Umbilical cord (tissue), 2 donors: Measurements from ENCODE around the gene HHAT. TPM values are rescaled to one million over a fixed set of nuclear protein-coding genes. Genes with fewer than 3 reads are reported as not detected.
"Not testable (repeated sequence)": the region's sequence is repeated elsewhere in the genome, so short reads cannot be mapped to it uniquely, and the experiment has no call there.

Experiments used
- DNase-seq: peaks from one replicate; pipeline ENCODE4 v3.0.0-alpha.2; 2015; ENCODE audit warnings: low spot score
- total RNA-seq: library from RNA; depleted of rRNA; stranded (reverse); fragments of >200 nt; gene quantifications from one replicate; pipeline ENCODE4 v1.2.3, GENCODE V29; 2014; ENCODE audit warnings: low replicate concordance; ENCODE audit not compliant: insufficient read depth

The HHAT gene
- total RNA-seq, 1 donor from 2014 or later = 6.3 TPM

GRCh38 chr1:210313921-210314320 lies 14.8 kb upstream of the HHAT start:
- no peak for DNase-seq

DNA sequence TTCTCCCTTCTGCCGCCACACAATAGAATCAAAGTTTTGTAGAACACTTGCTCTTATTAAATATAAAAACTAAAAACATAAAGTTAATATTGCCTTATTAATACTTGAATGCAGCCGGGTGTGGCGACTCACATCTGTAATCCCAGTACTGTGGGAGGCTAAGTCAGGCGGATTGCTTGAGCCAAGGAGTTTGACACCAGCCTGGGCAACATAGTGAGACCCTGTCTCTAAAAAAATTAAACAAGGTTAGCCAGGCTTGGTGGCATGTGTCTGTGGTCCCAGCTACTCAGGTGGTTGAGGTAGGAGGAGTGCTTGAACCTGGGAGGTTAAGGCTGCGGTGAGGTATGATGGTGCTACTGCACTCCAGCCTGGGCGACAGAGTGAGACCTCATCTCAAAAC lies 13.2 kb upstream of the HHAT start:
- no peak for DNase-seq

DNA sequence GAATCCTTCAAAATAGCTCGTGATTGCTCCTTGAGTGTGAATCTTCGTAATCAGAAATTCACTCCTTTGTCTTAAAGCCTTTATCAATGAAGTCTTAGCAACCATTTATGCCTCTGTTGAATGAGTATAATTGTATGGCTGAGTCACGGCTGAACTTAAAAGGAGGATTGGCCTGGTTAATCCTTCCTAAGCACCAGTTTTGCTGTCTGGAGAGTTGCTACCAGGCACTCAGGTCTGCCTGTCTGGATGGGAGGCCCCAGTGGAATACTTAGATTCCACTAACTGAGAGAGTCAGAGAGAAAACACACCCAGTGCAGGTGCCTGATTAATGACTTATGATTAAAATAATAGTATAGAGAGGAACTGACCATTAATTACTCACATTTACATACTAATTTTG lies 7.6 kb upstream of the HHAT start:
- no peak for DNase-seq

DNA sequence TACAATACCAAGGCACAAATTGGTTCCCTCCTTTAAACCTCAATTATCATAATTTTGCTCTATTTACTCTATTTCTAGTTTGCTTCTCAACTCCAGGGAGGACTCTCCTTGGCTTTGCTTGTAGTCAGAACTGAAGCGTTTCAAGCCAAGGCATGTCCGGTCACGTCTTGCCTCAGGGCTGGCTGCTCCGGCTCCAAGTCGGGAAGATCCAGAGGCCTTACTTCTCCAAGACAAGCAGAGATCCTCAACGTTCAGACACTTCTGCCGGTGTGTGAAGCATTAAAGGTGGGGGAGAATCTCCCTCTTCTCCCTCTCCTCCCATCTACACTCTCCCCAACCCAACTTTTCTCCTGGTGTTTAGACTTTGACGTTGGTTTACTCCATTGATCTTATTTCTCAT lies 7.2 kb upstream of the HHAT start:
- peak; percentile 56 for DNase-seq

DNA sequence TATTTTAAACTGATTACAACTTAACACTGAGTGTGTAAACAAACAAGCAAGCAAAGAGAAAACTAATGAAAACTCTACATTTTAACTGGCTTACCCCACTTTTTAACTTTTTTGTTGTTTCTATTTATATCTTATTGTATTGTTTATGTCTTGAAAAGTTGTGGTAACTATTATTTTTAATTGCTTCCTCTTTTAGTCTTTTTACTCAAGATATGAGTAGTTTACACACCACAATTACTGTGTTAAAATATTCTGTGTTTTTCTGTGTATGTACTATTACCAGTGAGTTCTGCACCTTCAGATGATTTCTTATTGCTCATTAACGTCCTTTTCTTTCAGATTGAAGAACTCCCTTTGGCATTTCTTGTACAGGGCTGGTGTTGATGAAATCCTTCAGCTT lies 4.7 kb upstream of the HHAT start:
- DNase-seq = no peak

- no peak for DNase-seq
Observed at GRCh38 chr1:210325026-210325670, 3.6 kb upstream of the HHAT start.

DNA sequence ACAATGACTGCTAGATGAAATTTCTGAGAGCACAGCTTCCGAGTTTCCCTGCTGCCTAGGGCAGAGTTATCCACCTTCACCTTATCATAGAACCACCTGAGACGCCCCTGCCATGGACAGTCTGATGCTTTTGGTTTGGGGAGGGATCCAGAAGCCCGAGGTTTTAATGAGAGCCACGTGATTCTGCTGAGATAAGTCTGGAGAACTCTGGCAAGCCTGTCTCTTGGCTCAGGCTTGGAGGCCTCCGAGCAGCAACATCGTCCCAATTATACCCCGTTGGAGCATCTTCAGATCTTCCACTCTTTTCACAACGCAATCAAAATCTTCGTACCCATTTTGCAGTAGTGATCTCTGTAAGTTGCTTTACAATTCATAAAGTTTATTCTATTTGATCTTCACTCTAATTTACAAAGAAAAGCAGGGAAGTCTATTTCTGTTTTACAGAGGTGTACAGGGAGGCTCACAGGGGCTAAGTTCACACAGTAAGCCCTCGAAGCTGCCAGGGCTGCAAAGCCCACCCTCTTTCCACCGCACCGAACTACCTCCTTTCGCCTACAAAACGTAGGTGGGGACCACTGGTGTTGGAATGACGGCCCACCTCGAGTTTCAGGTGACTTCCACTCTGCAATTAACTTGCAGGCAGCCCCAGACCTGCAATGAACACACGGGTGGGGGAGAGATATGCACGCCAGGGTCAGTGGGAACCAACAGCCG lies 513 bp upstream of the HHAT start:
- peak; percentile 59 for DNase-seq

GRCh38 chr1:210330279-210330866 lies 1.7 kb downstream of the HHAT start:
- peak; percentile 24 for DNase-seq

GRCh38 chr1:210332233-210332632 lies 3.5 kb downstream of the HHAT start:
- no peak for DNase-seq

GRCh38 chr1:210332719-210333398 lies 4.2 kb downstream of the HHAT start:
- no peak for DNase-seq

DNA sequence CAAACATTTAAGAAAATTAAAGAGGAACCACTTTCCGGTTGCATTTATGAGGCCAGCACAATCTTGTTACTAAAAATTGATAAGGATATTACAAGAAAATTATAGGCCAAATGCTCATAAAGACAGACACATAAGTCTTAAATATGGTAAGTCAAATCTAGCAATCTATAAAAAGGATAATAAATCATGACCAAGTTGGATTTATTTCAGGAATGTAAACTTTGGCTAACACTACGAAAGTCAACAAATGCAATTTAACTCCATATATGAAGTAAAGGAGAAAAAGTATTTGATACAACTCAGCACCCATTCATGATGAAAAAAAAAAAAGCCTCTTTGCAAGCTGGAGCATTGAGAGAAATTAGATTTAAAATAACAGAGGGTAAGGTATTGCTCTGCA lies 6.3 kb downstream of the HHAT start:
- DNase-seq = no peak

- DNase-seq = no peak
Observed at GRCh38 chr1:210336362-210336761, 7.7 kb downstream of the HHAT start.

DNA sequence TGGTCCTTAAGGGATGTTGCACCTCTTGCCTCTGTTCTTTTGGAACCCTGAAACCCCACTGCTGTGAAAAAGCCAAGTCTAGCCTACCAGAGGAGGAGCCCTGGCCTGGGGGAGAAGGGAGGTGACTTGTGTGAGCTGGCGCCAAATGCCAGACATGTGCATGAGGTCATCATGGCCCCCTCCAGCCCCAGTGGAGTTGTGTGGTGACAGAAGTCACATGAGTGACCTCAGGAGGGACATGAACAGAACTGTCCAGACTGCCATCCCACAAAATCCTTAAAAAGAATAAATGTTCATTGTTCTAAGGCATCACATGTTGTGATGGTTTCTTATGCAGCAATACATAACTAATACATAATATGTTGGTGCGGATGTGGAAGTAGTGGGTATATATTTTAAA lies 10.8 kb downstream of the HHAT start:
- no peak for DNase-seq

DNA sequence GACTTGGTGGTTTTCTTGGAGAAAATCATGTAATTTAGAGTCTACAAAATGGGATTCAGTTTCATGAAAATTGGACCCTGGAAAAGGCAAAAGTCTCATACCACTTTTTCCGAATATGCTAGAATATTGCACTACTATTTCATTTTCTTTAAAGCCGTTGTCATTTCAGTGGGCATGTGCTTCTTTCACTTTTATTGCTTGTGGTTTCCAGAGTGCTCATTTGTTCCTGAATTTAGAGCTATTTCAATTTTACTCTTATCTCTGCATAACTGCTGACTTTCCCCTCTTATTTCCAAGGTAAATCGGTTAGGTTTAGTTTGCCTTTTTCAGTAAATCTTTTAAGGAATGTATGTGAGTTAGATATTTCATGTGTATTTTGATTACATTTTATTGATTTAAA lies 11.6 kb downstream of the HHAT start:
- DNase-seq = no peak

DNA sequence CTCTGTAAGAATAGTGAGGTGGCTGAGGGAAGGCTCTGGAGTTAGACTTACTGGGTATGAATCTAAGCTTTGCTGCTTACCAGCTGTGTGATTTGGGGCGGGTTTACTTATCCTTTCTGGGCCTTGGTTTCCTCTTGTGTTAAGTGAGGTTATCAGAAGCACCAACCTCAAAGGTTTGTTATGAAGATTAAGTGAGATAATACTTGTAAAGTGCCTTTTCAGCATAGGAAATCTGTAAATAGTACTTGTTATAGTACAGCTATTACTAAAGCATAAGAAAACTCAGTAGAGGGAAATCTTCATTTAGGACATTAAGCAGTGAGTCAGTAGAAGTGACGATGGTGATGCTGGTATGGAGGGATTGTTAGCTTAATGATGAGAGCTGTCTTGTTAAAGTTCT lies 12.1 kb downstream of the HHAT start:
- DNase-seq = no peak

DNA sequence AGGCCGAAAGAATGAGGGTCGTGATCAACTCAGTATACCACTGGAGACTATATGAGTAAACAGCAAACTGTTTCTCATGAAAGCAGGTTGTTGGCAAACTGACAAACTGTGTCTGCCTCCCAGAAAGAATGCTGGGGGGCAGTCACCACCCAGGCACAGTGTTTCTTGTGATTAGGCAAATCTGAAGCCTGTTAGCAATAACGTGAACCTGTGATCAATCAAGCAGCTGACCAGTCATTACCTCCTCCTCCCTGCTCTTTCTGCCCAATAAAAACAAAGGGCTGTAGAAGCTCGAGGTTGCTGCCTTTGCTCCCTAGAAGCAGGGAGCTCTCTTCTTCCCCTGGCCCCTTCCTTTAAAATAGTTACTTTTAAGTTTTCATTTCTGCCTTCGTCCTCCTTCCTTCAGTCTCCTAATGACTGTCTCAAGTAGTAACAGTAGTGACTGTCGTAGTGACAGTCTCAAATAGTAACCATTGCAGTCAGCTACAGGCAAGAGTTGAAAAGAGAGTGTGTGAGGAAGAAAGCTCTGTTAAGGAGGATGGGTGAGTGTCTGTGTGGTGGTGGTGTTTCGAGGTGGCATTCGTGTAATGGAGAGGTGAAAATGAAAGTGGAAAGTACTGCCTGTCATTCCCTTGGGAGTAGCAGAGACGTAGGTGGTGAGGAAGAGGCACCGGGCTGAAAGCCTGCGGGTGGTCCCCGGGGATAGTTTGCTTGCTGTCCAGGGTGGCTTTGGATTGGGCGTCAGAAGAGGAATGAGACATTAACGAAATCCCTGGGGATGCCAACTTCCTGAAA lies 14.5 kb downstream of the HHAT start:
- no peak for DNase-seq

- DNase-seq = no peak
Observed at GRCh38 chr1:210344706-210345105, 16.0 kb downstream of the HHAT start.

DNA sequence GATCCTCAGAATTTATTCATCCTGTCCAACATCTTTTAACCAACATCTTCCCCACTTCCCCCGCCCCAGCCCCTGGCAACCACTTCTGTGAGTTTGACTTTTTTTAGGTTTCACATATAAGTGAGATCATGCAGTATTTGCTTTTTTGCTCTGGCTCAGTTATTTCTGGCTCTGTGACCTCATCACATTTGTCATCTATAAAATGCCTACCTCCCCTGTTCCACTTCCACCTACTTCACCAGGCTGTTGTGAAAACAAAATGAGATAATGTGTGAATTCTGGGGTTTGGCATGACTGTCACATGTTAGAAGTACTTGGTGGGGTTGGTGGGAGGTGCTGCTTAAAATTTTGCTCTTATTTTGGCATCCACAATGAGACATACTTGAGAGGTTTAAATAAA lies 18.4 kb downstream of the HHAT start:
- peak; percentile 17 for DNase-seq

- DNase-seq = no peak
Observed at GRCh38 chr1:210351496-210351895, 22.8 kb downstream of the HHAT start.

DNA sequence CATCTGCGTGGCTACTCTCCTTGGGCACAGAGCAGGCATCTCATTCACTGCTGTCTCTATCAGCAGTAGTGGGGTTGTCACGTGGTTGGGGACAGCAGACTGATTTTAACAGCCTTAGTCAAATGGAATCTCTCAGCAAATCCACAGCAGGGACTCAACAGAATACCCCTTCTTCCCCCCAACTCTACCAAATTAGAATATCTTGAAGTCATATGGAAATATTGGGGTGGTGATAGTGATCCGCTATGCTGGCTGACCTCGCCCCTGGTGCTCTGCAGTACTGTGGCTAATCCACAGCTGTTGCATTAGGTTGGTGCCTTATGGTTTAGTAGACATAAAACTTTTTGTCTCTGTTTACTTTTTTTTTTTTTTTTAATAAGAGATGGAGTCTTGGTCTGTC lies 23.9 kb downstream of the HHAT start:
- no peak for DNase-seq

- not testable (repeated sequence) for DNase-seq
Observed at GRCh38 chr1:210354305-210354704, 25.6 kb downstream of the HHAT start.

DNA sequence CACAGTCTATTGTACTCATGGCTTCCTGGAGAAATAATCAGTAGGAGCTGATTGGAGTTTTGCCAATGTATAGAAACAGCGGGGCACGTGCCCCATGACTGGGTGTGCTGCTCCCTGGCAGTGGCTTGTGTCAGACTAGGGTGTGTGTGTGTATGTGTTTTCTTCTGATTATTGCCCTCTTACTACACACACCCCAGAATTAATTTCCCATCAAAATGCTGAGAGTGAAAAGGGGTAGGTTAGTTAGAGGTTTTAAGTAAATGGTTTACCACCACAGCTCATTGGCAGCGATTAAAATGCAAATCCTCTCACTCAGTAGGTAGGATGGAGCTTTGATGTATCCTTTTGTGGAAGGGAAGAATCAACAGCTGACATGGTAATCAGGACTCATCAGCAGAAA lies 29.9 kb downstream of the HHAT start:
- no peak for DNase-seq
